H9 (cell line): ENCODE measurements around the gene CLCNKA. TPM values are rescaled to one million over a fixed set of nuclear protein-coding genes. Genes with fewer than 3 reads are reported as not detected.

ENCODE experiments used
- DNase-seq: peaks from one replicate; pipeline ENCODE4 v3.0.0-alpha.2; 2017
- H2AFZ ChIP-seq: one replicate; pipeline ENCODE4 v1.6.1; 2013; ENCODE audit warnings: mild to moderate bottlenecking, low read length, control low read depth, moderate library complexity
- H2AK5ac ChIP-seq: 2 replicates; pipeline ENCODE4 v1.6.1; 2013; ENCODE audit warnings: low read length, control low read depth, mixed read lengths; ENCODE audit not compliant: insufficient read length
- H2BK120ac ChIP-seq: one replicate; pipeline ENCODE4 v1.6.1; 2013; ENCODE audit warnings: low read depth, mild to moderate bottlenecking, low read length, control low read depth, inconsistent platforms; ENCODE audit not compliant: poor library complexity, severe bottlenecking
- H2BK12ac ChIP-seq: 2 replicates; pipeline ENCODE4 v1.6.1; 2013; ENCODE audit warnings: low read length, control low read depth, mixed read lengths, low read depth; ENCODE audit not compliant: insufficient read length
- H2BK15ac ChIP-seq: 2 replicates; pipeline ENCODE4 v1.6.1; 2013; ENCODE audit warnings: low read depth, low read length, control low read depth
- H2BK20ac ChIP-seq: one replicate; pipeline ENCODE4 v1.6.1; 2013; ENCODE audit warnings: low read depth, mild to moderate bottlenecking, low read length, control low read depth, inconsistent platforms; ENCODE audit not compliant: poor library complexity, severe bottlenecking
- H2BK5ac ChIP-seq: 2 replicates; pipeline ENCODE4 v1.6.1; 2013; ENCODE audit warnings: low read length, control low read depth, mixed read lengths; ENCODE audit not compliant: insufficient read length
- H3K14ac ChIP-seq: 2 replicates; pipeline ENCODE4 v1.6.1; 2013; ENCODE audit warnings: low read length, control low read depth; ENCODE audit not compliant: insufficient read depth
- H3K18ac ChIP-seq: 2 replicates; pipeline ENCODE4 v1.6.1; 2013; ENCODE audit warnings: low read depth, mild to moderate bottlenecking, mixed read lengths, low read length, control low read depth; ENCODE audit not compliant: insufficient read length
- H3K23ac ChIP-seq: 2 replicates; pipeline ENCODE4 v1.6.1; 2013; ENCODE audit warnings: low read length, control low read depth, mixed read lengths, low read depth; ENCODE audit not compliant: insufficient read length
- H3K23me2 ChIP-seq: 2 replicates; pipeline ENCODE4 v1.6.1; 2013; ENCODE audit warnings: low read depth, mild to moderate bottlenecking, mixed read lengths, low read length, control low read depth; ENCODE audit not compliant: insufficient read length, poor library complexity, severe bottlenecking
- H3K27ac ChIP-seq: 2 replicates; pipeline ENCODE4 v1.5.1; 2013; ENCODE audit warnings: low read length, control low read depth, mixed read lengths, low read depth; ENCODE audit not compliant: insufficient read length
- H3K27me3 ChIP-seq: 2 replicates; pipeline ENCODE4 v1.6.1; 2013; ENCODE audit warnings: low read length, control low read depth, inconsistent platforms; ENCODE audit not compliant: insufficient read depth
- H3K4ac ChIP-seq: 2 replicates; pipeline ENCODE4 v1.6.1; 2013; ENCODE audit warnings: low read depth, mild to moderate bottlenecking, control low read depth, inconsistent platforms, low read length, moderate library complexity
- H3K4me1 ChIP-seq: 2 replicates; pipeline ENCODE4 v1.6.1; 2013; ENCODE audit warnings: low read length, control low read depth, inconsistent platforms; ENCODE audit not compliant: insufficient read depth
- H3K4me2 ChIP-seq: 2 replicates; pipeline ENCODE4 v1.6.1; 2013; ENCODE audit warnings: low read length, control low read depth, mixed read lengths; ENCODE audit not compliant: insufficient read length, insufficient read depth
- H3K56ac ChIP-seq: 2 replicates; pipeline ENCODE4 v1.6.1; 2013; ENCODE audit warnings: low read depth, mild to moderate bottlenecking, mixed read lengths, low read length, control low read depth; ENCODE audit not compliant: insufficient read length
- H3K79me1 ChIP-seq: 2 replicates; pipeline ENCODE4 v1.6.1; 2013; ENCODE audit warnings: low read depth, mild to moderate bottlenecking, moderate library complexity, low read length, control low read depth, inconsistent platforms; ENCODE audit not compliant: insufficient read depth, poor library complexity, severe bottlenecking
- H3K79me2 ChIP-seq: 2 replicates; pipeline ENCODE4 v1.6.1; 2013; ENCODE audit warnings: low read length, control low read depth, inconsistent platforms; ENCODE audit not compliant: insufficient read depth
- H3K9ac ChIP-seq: 2 replicates; pipeline ENCODE4 v1.6.1; 2013; ENCODE audit warnings: low read length, control low read depth, mixed read lengths; ENCODE audit not compliant: insufficient read length; ENCODE audit errors: extremely low read depth
- H3K9me3 ChIP-seq: one replicate; pipeline ENCODE4 v1.6.1; 2013; ENCODE audit warnings: low read depth, low read length, inconsistent platforms; ENCODE audit not compliant: control insufficient read depth
- H3T11ph ChIP-seq: one replicate; pipeline ENCODE4 v1.6.1; 2013; ENCODE audit warnings: mild to moderate bottlenecking, low read length, control low read depth, inconsistent platforms
- H4K20me1 ChIP-seq: one replicate; pipeline ENCODE4 v1.6.1; 2013; ENCODE audit not compliant: control insufficient read depth, insufficient read length, insufficient read depth
- H4K5ac ChIP-seq: 2 replicates; pipeline ENCODE4 v1.6.1; 2013; ENCODE audit warnings: low read depth, mild to moderate bottlenecking, mixed read lengths, low read length, control low read depth; ENCODE audit not compliant: insufficient read length
- H4K8ac ChIP-seq: replicated peaks from 2 replicates; pipeline ENCODE4 v1.6.1; 2013; ENCODE audit warnings: low read length, control low read depth, mixed read lengths, low read depth; ENCODE audit not compliant: insufficient read length
- H4K91ac ChIP-seq: 2 replicates; pipeline ENCODE4 v1.6.1; 2013; ENCODE audit warnings: low read depth, mild to moderate bottlenecking, moderate library complexity, mixed read lengths, low read length, control low read depth; ENCODE audit not compliant: insufficient read length
- H3K27ac Mint-ChIP-seq, 3 experiments: 2 replicates in 2 of 3; 3 replicates in 1 of 3; pipeline ENCODE4 v1.8.0; 2020 to 2021; ENCODE audit warnings: mixed read lengths in 3 of 3, mild to moderate bottlenecking in 1 of 3, moderate library complexity in 1 of 3
- H3K27me3 Mint-ChIP-seq: 2 replicates; pipeline ENCODE4 v1.8.0; 2021; ENCODE audit warnings: low read depth, mild to moderate bottlenecking, moderate library complexity, mixed read lengths
- H3K36me3 Mint-ChIP-seq, 3 experiments: 2 replicates in 2 of 3; 3 replicates in 1 of 3; pipeline ENCODE4 v1.8.0; 2020 to 2021; ENCODE audit warnings: low read depth in 3 of 3, mixed read lengths in 3 of 3; ENCODE audit not compliant: insufficient read depth in 1 of 3
- H3K4me1 Mint-ChIP-seq, 2 experiments: 2 replicates each; pipeline ENCODE4 v1.8.0; 2020; ENCODE audit warnings: mixed read lengths in 2 of 2
- H3K4me3 Mint-ChIP-seq, 2 experiments: 2 replicates in 1 of 2; 3 replicates in 1 of 2; pipeline ENCODE4 v1.8.0; 2020 to 2021; ENCODE audit warnings: mild to moderate bottlenecking in 2 of 2, mixed read lengths in 2 of 2, moderate library complexity in 1 of 2
- H3K9me3 Mint-ChIP-seq, 2 experiments: 2 replicates in 1 of 2; 3 replicates in 1 of 2; pipeline ENCODE4 v1.8.0; 2020; ENCODE audit warnings: mild to moderate bottlenecking in 2 of 2, mixed read lengths in 2 of 2, moderate library complexity in 1 of 2
- CTCF ChIP-seq: fragments of 200-600 bp; sonication (generic); conservative IDR thresholded peaks from 3 replicates; pipeline ENCODE4 v1.8.0; 2021; ENCODE audit warnings: antibody characterized with exemption, mild to moderate bottlenecking
- WGBS: extraction: QIAGEN DNeasy Blood & Tissue Kit; methylation state at CpG from one replicate; pipeline ENCODE4 v1.1.7; 2013; ENCODE audit warnings: missing lambda C conversion rate, low lambda C conversion rate, mixed read lengths; ENCODE audit not compliant: insufficient read length; ENCODE audit errors: extremely low coverage; 5-methylcytosine and 5-hydroxymethylcytosine counted together
- total RNA-seq: library from RNA; stranded (reverse); gene quantifications from 2 replicates; pipeline ENCODE4 v1.2.1, GENCODE V29; 2021

CLCNKA gene
- total RNA-seq, 1 experiment from 2014 or later = 0.98 TPM

GRCh38 chr1:16070640-16071355 is 49.0 kb downstream of the CLCNKA start:
- Histone ChIP-seq H2AK5ac (no peak overlapping the region), H4K5ac (no peak overlapping the region), H2BK120ac (no peak overlapping the region), H4K20me1 (no peaks in the 10 kb centered on the region), H2AFZ (no peak overlapping the region), H3K9ac (no peak overlapping the region), H3K14ac (no peak overlapping the region), H3K56ac (no peak overlapping the region), H3K23ac (no peak overlapping the region), H2BK12ac (no peak overlapping the region), H2BK15ac (no peak overlapping the region), H3K79me2 (no peaks in the 10 kb centered on the region), H3K23me2 (peaks cover 5% of the 10 kb centered on the region), H2BK20ac (no peak overlapping the region), H3K4me2 (no peak overlapping the region), H3K27me3 (peaks cover 5% of the 10 kb centered on the region; the same call in 1 of the 2 replicates), H2BK5ac (no peak overlapping the region), H4K91ac (no peak overlapping the region), H3K18ac (no peak overlapping the region), H3K27ac (no peak overlapping the region), H3K4ac (no peak overlapping the region), H3K4me1 (no peaks in the 10 kb centered on the region), H3K9me3 (no peaks in the 10 kb centered on the region), H4K8ac (no peak overlapping the region), H3K79me1 (no peaks in the 10 kb centered on the region), H3T11ph (no peak overlapping the region)
- no peak for DNase-seq
- Mint-ChIP-seq H3K27me3 (peaks cover 59% of the 10 kb centered on the region), H3K27ac (no peak overlapping the region), H3K4me3 (no peak overlapping the region), H3K9me3 (no peaks in the 10 kb centered on the region; a peak in 1 of 5 replicates), H3K4me1 (peaks cover 15 to 36% of the 10 kb centered on the region in 2 experiments), H3K36me3 (no peaks in the 10 kb centered on the region)
- no CpG with 5 or more reads among the region's 9 CpGs for WGBS
- TF ChIP-seq CTCF = no peak
